ENCODE measurements around the gene MTCL1. TPM values are rescaled to one million over a fixed set of nuclear protein-coding genes. Genes with fewer than 3 reads are reported as not detected.

The MTCL1 gene
- total RNA-seq, 1 experiment from 2014 or later = 50.1 TPM

GRCh38 chr18:8844721-8845148 is 139.4 kb downstream of the MTCL1 start:
- no peak for ATAC-seq
- no peak overlapping the region for H3K27ac ChIP-seq (ENCODE audit: low read length)

GRCh38 chr18:8845506-8845905 is 140.2 kb downstream of the MTCL1 start:
- ChIA-PET POLR2A (interaction anchor here (0.7 kb wide), 1 partner anchor 484 kb away, joined by 3 read pairs; no protein-coding TSS in a partner anchor), CTCF (no interaction called here)
- no TSS peak for BruUV-seq (replicated peaks)
- Histone ChIP-seq H3K9me3 (ENCODE audit: control insufficient read depth, insufficient read depth, low read depth, low read length) (0 out of 2 replicates have a peak, but pooled peaks cover 3% of the 10 kb centered on the region), H3K27ac (ENCODE audit: low read length) (no peak overlapping the region), H3K36me3 (ENCODE audit: control insufficient read depth, insufficient read depth, low read length) (no peaks in the 10 kb centered on the region), H3K27me3 (ENCODE audit: control insufficient read depth, insufficient read depth, low read length) (no peaks in the 10 kb centered on the region), H3K4me3 (ENCODE audit: low read depth in 2 of 2, low read length in 2 of 2) (no peak overlapping the region), H3K4me1 (ENCODE audit: control insufficient read depth, insufficient read depth, low read length) (no peaks in the 10 kb centered on the region)
- TF ChIP-seq SIN3A (IDR thresholded peaks at IDR 0.05; ENCODE audit: borderline replicate concordance, insufficient read depth, low read depth, low read length) (no peak), POLR2AphosphoS5 (IDR thresholded peaks at IDR 0.05; ENCODE audit: low read depth, low read length) (no peak), REST (IDR thresholded peaks at IDR 0.05; ENCODE audit: insufficient read depth in 1 of 2, low read depth in 2 of 2, low read length in 1 of 2) (no peak), CTCF (IDR thresholded peaks at IDR 0.05) (no peak), TCF7L2 (IDR thresholded peaks at IDR 0.05; ENCODE audit: low read depth, low read length) (no peak)
- intact Hi-C loops (cut with micrococcal nuclease; ENCODE audit: unreplicated experiment) (no loop called here), in situ Hi-C loops (cut with HindIII; ENCODE audit: low pct_unique_long_range_greater_than_20kb, low sequenced_read_pairs) (no loop called here)
- ATAC-seq (no peak), DNase-seq (ENCODE audit: low read depth, low spot score) (no peak)

More at GRCh38 chr18:8844721-8845148, 139.4 kb downstream of the MTCL1 start:
- Histone ChIP-seq H3K4me1 (ENCODE audit: control insufficient read depth, insufficient read depth, low read length) (no peaks in the 10 kb centered on the region), H3K27me3 (ENCODE audit: control insufficient read depth, insufficient read depth, low read length) (no peaks in the 10 kb centered on the region), H3K4me3 (ENCODE audit: low read depth in 2 of 2, low read length in 2 of 2) (no peak overlapping the region), H3K36me3 (ENCODE audit: control insufficient read depth, insufficient read depth, low read length) (no peaks in the 10 kb centered on the region), H3K9me3 (ENCODE audit: control insufficient read depth, insufficient read depth, low read depth, low read length) (no peaks in the 10 kb centered on the region)
- POLR2A ChIA-PET = no interaction called here
- no TSS peak for BruUV-seq (replicated peaks)
- no peak for DNase-seq (ENCODE audit: low read depth, low spot score)
- no peak for TF ChIP-seq REST (IDR thresholded peaks at IDR 0.05; ENCODE audit: insufficient read depth in 1 of 2, low read depth in 2 of 2, low read length in 1 of 2)
- TF ChIP-seq POLR2AphosphoS5 (IDR thresholded peaks at IDR 0.05; ENCODE audit: low read depth, low read length) = no peak
- no peak for TF ChIP-seq SIN3A (IDR thresholded peaks at IDR 0.05; ENCODE audit: borderline replicate concordance, insufficient read depth, low read depth, low read length)
- no peak for TF ChIP-seq TCF7L2 (IDR thresholded peaks at IDR 0.05; ENCODE audit: low read depth, low read length)
- no peak for TF ChIP-seq CTCF (IDR thresholded peaks at IDR 0.05)
- CTCF ChIA-PET = no interaction called here
- intact Hi-C loops (cut with micrococcal nuclease; ENCODE audit: unreplicated experiment) (no loop called here), in situ Hi-C loops (cut with HindIII; ENCODE audit: low pct_unique_long_range_greater_than_20kb, low sequenced_read_pairs) (no loop called here)
